Heart left ventricle (tissue), 16 donors: ENCODE results near the gene TSPAN32. TPM values are rescaled to one million over a fixed set of nuclear protein-coding genes. Genes with fewer than 3 reads are reported as not detected.

ENCODE experiments used
- ATAC-seq, 4 donors: fragments of 200-7000 bp; cut with Tn5 transposase; one replicate each; pipeline ENCODE4 v1.9.1; 2020 to 2022; ENCODE audit warnings: moderate library complexity in 4 of 4, mild to moderate bottlenecking in 3 of 4, moderate number of reproducible peaks in 1 of 4
- DNase-seq, 5 donors: peaks; one replicate each; pipeline ENCODE4 v3.0.0-alpha.2; 2020
- H3K27ac ChIP-seq, 12 donors: fragments of 200-600 bp; sonication (generic) in 4 of 12; one replicate each; pipeline versions ENCODE4 v1.5.0 to v1.8.0; 2016 to 2022; ENCODE audit warnings: mild to moderate bottlenecking in 2 of 12
- H3K27me3 ChIP-seq, 9 donors: fragments of 200-600 bp; sonication (generic) in 2 of 9; one replicate each; pipeline versions ENCODE4 v1.5.1 to v1.8.0; 2016 to 2022; ENCODE audit warnings: mild to moderate bottlenecking in 3 of 9
- H3K36me3 ChIP-seq, 9 donors: fragments of 200-600 bp; sonication (generic) in 2 of 9; one replicate each; pipeline versions ENCODE4 v1.5.0 to v1.8.0; 2018 to 2022; ENCODE audit warnings: mild to moderate bottlenecking in 2 of 9
- H3K4me1 ChIP-seq, 12 donors: fragments of 200-600 bp; sonication (generic) in 4 of 12; one replicate each; pipeline versions ENCODE4 v1.5.0 to v1.8.0; 2016 to 2022; ENCODE audit warnings: mild to moderate bottlenecking in 3 of 12
- H3K4me3 ChIP-seq, 12 donors: fragments of 200-600 bp; sonication (generic) in 4 of 12; one replicate each; pipeline versions ENCODE4 v1.5.0 to v1.8.0; 2017 to 2022; ENCODE audit warnings: mild to moderate bottlenecking in 9 of 12, moderate library complexity in 4 of 12
- H3K9me3 ChIP-seq, 12 donors: fragments of 200-600 bp; sonication (generic) in 4 of 12; one replicate each; pipeline versions ENCODE4 v1.5.0 to v1.8.0; 2016 to 2022; ENCODE audit warnings: mild to moderate bottlenecking in 1 of 12
- CTCF ChIP-seq, 12 donors: fragments of 200-600 bp; sonication (generic) in 4 of 12; IDR thresholded peaks; one replicate each; pipeline versions ENCODE4 v1.5.0 to v1.8.0; 2018 to 2022; ENCODE audit warnings: antibody characterized with exemption in 12 of 12, mild to moderate bottlenecking in 5 of 12
- POLR2A ChIP-seq, 2 donors: fragments of 450-650 bp; IDR thresholded peaks; one replicate each; pipeline ENCODE4 v1.6.1; 2017; ENCODE audit warnings: antibody characterized with exemption in 2 of 2, mild to moderate bottlenecking in 2 of 2, moderate library complexity in 2 of 2
- WGBS, 4 donors: extraction: QIAGEN DNeasy Blood & Tissue Kit in 2 of 4; methylation state at CpG; one replicate each; pipeline versions ENCODE4 v1.1.5 to v1.1.7; 2013 to 2018; 5-methylcytosine and 5-hydroxymethylcytosine counted together
- intact Hi-C, 10 donors: fragments of 100-400 bp; cut with DNase I; formaldehyde crosslinking; loops; one replicate each; pipeline versions ENCODE4 v1.11.1 to v1.14.2; 2022
- polyA plus RNA-seq, 2 donors: library from polyadenylated mRNA; stranded (reverse); fragments of 200-250 nt; gene quantifications; one replicate each; pipeline ENCODE4 v1.2.3, GENCODE V29; 2013
- total RNA-seq, 9 donors: library from RNA; depleted of rRNA in 2 of 9; stranded (reverse); fragments of >200 nt in 2 of 9; fragmentation: NEBNext Ultra II Directional in 3 of 9; extraction: Animal tissue kit (Norgen Biotek cat#: 25700) in 3 of 9; gene quantifications; one replicate each; pipeline versions ENCODE4 v1.1.0 to v1.2.4, GENCODE V29; 2016 to 2023
- donor health status: ischemic (EF 13 %, LVEDD 7.1; RV severe dilation, severe dysfunction).
- donor health status: healthy with polysubstance abuse.
- donor health status: DM: no; HTN: yes; CAD: no.
- donor health status: DM: no; HTN: no; CAD: no.
- donor health status: ischemic (EF 25% LVEDD 6.9; RV normal size, moderate dysfunction).
- donor health status: ischemic (EF 25% LVEDD 5.7; RV mildly dilated, moderate dysfunction).
- donor health status: healthy.
- donor health status: DM: yes; HTN: yes; CAD: no.
- donor health status: ischemic (EF 35%, LVEDD 5.7; RV mildly dilated, moderate dysfunction).
- donor health status: nonischemic (EF 11% LVEDD 7.7; RV severe dilation, severe dysfunction).
- donor health status: DM: yes; HTN: yes; CAD: no.
- donor health status: PGD.
- donor health status: ischemic (EF 29% LVEDD 5.4; RV normal size, mild dysfunction).
- donor health status: nonischemic (EF 23%, LVEDD 6.1; RV moderate dilation, normal function).

TSPAN32 gene
- total and polyA plus RNA-seq, 11 donors = 3.5 to 29.5 (median 18.0) TPM

GRCh38 chr11:2308713-2309112, 6.9 kb downstream of the TSPAN32 start:
- no peaks in the 10 kb centered on the region for H3K27me3 ChIP-seq
- WGBS, 4 donors = 80 to 100% (median 90%) methylated on average over 3 to 7 of the region's 7 CpGs
- DNase-seq (peak in 1 of 5 donors; percentile 52), ATAC-seq (no peak)
- intact Hi-C loops = loop anchor here in 9 of 10 donors (5.0 to 10.0 kb wide), 8 partner anchors 69 to 586 kb away; partner anchors contain the start of genes TSSC4 (in 6 of the 9) and CD81 (in 1 of the 9)
- no peaks in the 10 kb centered on the region for H3K36me3 ChIP-seq
- no peaks in the 10 kb centered on the region for H3K9me3 ChIP-seq
- H3K27ac ChIP-seq = no peak overlapping the region
- no peak overlapping the region for H3K4me3 ChIP-seq
- H3K4me1 ChIP-seq = peaks cover 9 to 54% (median 32%) of the 10 kb centered on the region in 12 donors
- no peak for TF ChIP-seq CTCF (IDR thresholded peaks at IDR 0.05)
- no peak for TF ChIP-seq POLR2A (IDR thresholded peaks at IDR 0.05)

- no peak for TF ChIP-seq CTCF (IDR thresholded peaks at IDR 0.05)
- TF ChIP-seq POLR2A (IDR thresholded peaks at IDR 0.05) = no peak
- ATAC-seq (no peak), DNase-seq (peak in 1 of 5 donors; percentile 62)
- no peaks in the 10 kb centered on the region for H3K9me3 ChIP-seq
- no peaks in the 10 kb centered on the region for H3K36me3 ChIP-seq
- WGBS, 4 donors = 75 to 81% (median 80%) methylated on average over 13 to 19 of the region's 19 CpGs
- intact Hi-C loops = loop anchor here (5.0 to 10.0 kb wide), 9 partner anchors 68 to 585 kb away; partner anchors contain the start of genes TSSC4 (in 6 of the 10), CD81 (in 3 of the 10) and CDKN1C (in 1 of the 10)
- no peak overlapping the region for H3K27ac ChIP-seq
- peaks cover 9 to 54% (median 36%) of the 10 kb centered on the region in 12 donors for H3K4me1 ChIP-seq
- no peaks in the 10 kb centered on the region for H3K27me3 ChIP-seq
- no peak overlapping the region for H3K4me3 ChIP-seq
Observed at GRCh38 chr11:2309251-2310072, 7.6 kb downstream of the TSPAN32 start.

- no peak for TF ChIP-seq POLR2A (IDR thresholded peaks at IDR 0.05)
- TF ChIP-seq CTCF (IDR thresholded peaks at IDR 0.05) = no peak
- WGBS, 4 donors = 82 to 93% (median 88%) methylated on average over 11 to 16 of the region's 16 CpGs
- peak in 1 of 5 donors; percentile 53 for DNase-seq
Observed at GRCh38 chr11:2310073-2310785, 8.4 kb downstream of the TSPAN32 start.

More at GRCh38 chr11:2310073-2310785, 8.4 kb downstream of the TSPAN32 start:
- Histone ChIP-seq H3K4me1 (peaks cover 9 to 54% (median 36%) of the 10 kb centered on the region in 12 donors), H3K27ac (peak overlapping the region in 1 of 12 donors; percentile 90), H3K4me3 (no peak overlapping the region), H3K9me3 (no peaks in the 10 kb centered on the region), H3K36me3 (no peaks in the 10 kb centered on the region), H3K27me3 (no peaks in the 10 kb centered on the region)
- ATAC-seq = no peak
- intact Hi-C loops = loop anchor here in 3 of 10 donors (5.0 kb wide), 3 partner anchors 67 to 577 kb away; partner anchors contain the start of genes CD81 (in 2 of the 3) and CDKN1C (in 1 of the 3)
